Iris pigment epithelial cell (primary cell): ENCODE data around the gene HSPG2.

Experiments used
- DNase-seq: peaks from one replicate; pipeline ENCODE4 v3.0.0-alpha.2; 2011; ENCODE audit warnings: low read depth

HSPG2 gene

GRCh38 chr1:21861602-21862429, 75.3 kb downstream of the HSPG2 start:
- DNase-seq = peak; percentile 74

GRCh38 chr1:21860971-21861370, 76.1 kb downstream of the HSPG2 start:
- no peak for DNase-seq

- DNase-seq = no peak
These were observed 77.4 kb downstream of the HSPG2 start for GRCh38 chr1:21859669-21860179.

- no peak for DNase-seq
These were observed 79.1 kb downstream of the HSPG2 start for GRCh38 chr1:21857840-21858670.

GRCh38 chr1:21857142-21857839, 79.8 kb downstream of the HSPG2 start:
- peak; percentile 19 for DNase-seq

- no peak for DNase-seq
These were observed 81.6 kb downstream of the HSPG2 start for GRCh38 chr1:21855257-21856096.

- DNase-seq = no peak
These were observed 82.4 kb downstream of the HSPG2 start for GRCh38 chr1:21854751-21855131.

GRCh38 chr1:21854090-21854750, 82.9 kb downstream of the HSPG2 start:
- DNase-seq = no peak

- DNase-seq = no peak
These were observed 84.0 kb downstream of the HSPG2 start for GRCh38 chr1:21853131-21853427.

- no peak for DNase-seq
These were observed 84.6 kb downstream of the HSPG2 start for GRCh38 chr1:21852282-21853130.

- DNase-seq = no peak
These were observed 85.5 kb downstream of the HSPG2 start for GRCh38 chr1:21851430-21852250.

- no peak for DNase-seq
These were observed 87.1 kb downstream of the HSPG2 start for GRCh38 chr1:21849909-21850576.

GRCh38 chr1:21848524-21849174, 88.5 kb downstream of the HSPG2 start:
- no peak for DNase-seq

GRCh38 chr1:21847223-21848205, 89.6 kb downstream of the HSPG2 start:
- no peak for DNase-seq

- no peak for DNase-seq
These were observed 91.2 kb downstream of the HSPG2 start for GRCh38 chr1:21845646-21846641.

GRCh38 chr1:21843996-21844395, 93.1 kb downstream of the HSPG2 start:
- DNase-seq = no peak
